HFFc6 (cell line): ENCODE data around the gene RBL2. TPM values are rescaled to one million over a fixed set of nuclear protein-coding genes. Genes with fewer than 3 reads are reported as not detected.

Source experiments
- DNase-seq: peaks from one replicate; pipeline ENCODE4 v3.0.0-alpha.2; 2018
- H3K27ac Mint-ChIP-seq: 2 replicates; pipeline ENCODE4 v1.8.0; 2020; ENCODE audit warnings: mild to moderate bottlenecking, mixed read lengths
- H3K27me3 Mint-ChIP-seq: 2 replicates; pipeline ENCODE4 v1.8.0; 2021; ENCODE audit warnings: mild to moderate bottlenecking, moderate library complexity, mixed read lengths; ENCODE audit not compliant: insufficient read depth
- H3K36me3 Mint-ChIP-seq: 2 replicates; pipeline ENCODE4 v1.8.0; 2021; ENCODE audit warnings: low read depth, mixed read lengths
- H3K4me1 Mint-ChIP-seq: 2 replicates; pipeline ENCODE4 v1.8.0; 2020; ENCODE audit warnings: low read depth, mixed read lengths
- H3K4me3 Mint-ChIP-seq: 2 replicates; pipeline ENCODE4 v1.8.0; 2020; ENCODE audit warnings: mild to moderate bottlenecking, moderate library complexity, mixed read lengths
- H3K9me3 Mint-ChIP-seq: 2 replicates; pipeline ENCODE4 v1.8.0; 2020; ENCODE audit warnings: mild to moderate bottlenecking, mixed read lengths
- CTCF ChIP-seq: fragments of 200-600 bp; sonication (generic); IDR thresholded peaks from 2 replicates; pipeline ENCODE4 v1.5.0; 2021; ENCODE audit warnings: antibody characterized with exemption, mild to moderate bottlenecking
- total RNA-seq, 6 experiments: library from RNA; stranded (reverse); fragmentation: NEBNext Ultra II Directional; extraction: Animal tissue kit (Norgen Biotek cat#: 25700); gene quantifications; 2 replicates in 1 of 6; 3 replicates in 5 of 6; pipeline ENCODE4 v1.2.3, GENCODE V29; 2021

The RBL2 gene
- total RNA-seq, 6 experiments from 2014 or later = 21.4 to 24.4 (median 22.9) TPM

GRCh38 chr16:53476867-53477266, 42.6 kb downstream of the RBL2 start:
- H3K4me1 Mint-ChIP-seq = peaks cover 7% of the 10 kb centered on the region; the same call in 1 of the 2 replicates

GRCh38 chr16:53478965-53479364, 44.7 kb downstream of the RBL2 start:
- DNase-seq = no peak
- H3K9me3 Mint-ChIP-seq = no peaks in the 10 kb centered on the region
- H3K36me3 Mint-ChIP-seq = peaks cover 11% of the 10 kb centered on the region
- no peak overlapping the region for H3K27ac Mint-ChIP-seq
- peaks cover 11% of the 10 kb centered on the region; the same call in 1 of the 2 replicates for H3K4me1 Mint-ChIP-seq
- TF ChIP-seq CTCF = no peak
- no peak overlapping the region for H3K4me3 Mint-ChIP-seq
- H3K27me3 Mint-ChIP-seq = no peaks in the 10 kb centered on the region

More at GRCh38 chr16:53476867-53477266, 42.6 kb downstream of the RBL2 start:
- Mint-ChIP-seq H3K36me3 (peaks cover 20% of the 10 kb centered on the region), H3K4me3 (no peak overlapping the region), H3K9me3 (no peaks in the 10 kb centered on the region), H3K27ac (no peak overlapping the region), H3K27me3 (no peaks in the 10 kb centered on the region)
- no peak for DNase-seq
- TF ChIP-seq CTCF = no peak

- Mint-ChIP-seq H3K9me3 (no peaks in the 10 kb centered on the region), H3K27ac (no peak overlapping the region), H3K4me1 (peaks cover 11% of the 10 kb centered on the region; the same call in 1 of the 2 replicates), H3K36me3 (peaks cover 11% of the 10 kb centered on the region), H3K27me3 (no peaks in the 10 kb centered on the region), H3K4me3 (no peak overlapping the region)
- TF ChIP-seq CTCF = no peak
- no peak for DNase-seq
Observed at GRCh38 chr16:53480394-53480793, 46.1 kb downstream of the RBL2 start.

GRCh38 chr16:53482123-53482522, 47.9 kb downstream of the RBL2 start:
- H3K27me3 Mint-ChIP-seq = no peaks in the 10 kb centered on the region
- H3K36me3 Mint-ChIP-seq = peaks cover 20% of the 10 kb centered on the region; the same call in 1 of the 2 replicates
- H3K27ac Mint-ChIP-seq = no peak overlapping the region
- no peak for DNase-seq
- no peaks in the 10 kb centered on the region for H3K9me3 Mint-ChIP-seq
- H3K4me1 Mint-ChIP-seq = 0 out of 2 replicates have a peak, but pooled peaks cover 6% of the 10 kb centered on the region
- TF ChIP-seq CTCF = no peak
- no peak overlapping the region for H3K4me3 Mint-ChIP-seq

- no peak overlapping the region for H3K27ac Mint-ChIP-seq
Observed at GRCh38 chr16:53484542-53484941, 50.3 kb downstream of the RBL2 start.

More at GRCh38 chr16:53484542-53484941, 50.3 kb downstream of the RBL2 start:
- no peak overlapping the region for H3K4me3 Mint-ChIP-seq
- H3K9me3 Mint-ChIP-seq = no peaks in the 10 kb centered on the region
- no peaks in the 10 kb centered on the region for H3K27me3 Mint-ChIP-seq
- DNase-seq = no peak
- peaks cover 15% of the 10 kb centered on the region; the same call in 1 of the 2 replicates for H3K36me3 Mint-ChIP-seq
- TF ChIP-seq CTCF = no peak
- 0 out of 2 replicates have a peak, but pooled peaks cover 6% of the 10 kb centered on the region for H3K4me1 Mint-ChIP-seq
